HG02970 (cell line): Measurements from ENCODE around the gene RFTN1.

ENCODE experiments used
- ATAC-seq: cut with Tn5 transposase; IDR thresholded peaks from one replicate; pipeline ENCODE4 v1.9.1; 2021; ENCODE audit warnings: mild to moderate bottlenecking, moderate library complexity, moderate number of reproducible peaks; ENCODE audit not compliant: unreplicated experiment, low FRiP score

RFTN1 gene

DNA sequence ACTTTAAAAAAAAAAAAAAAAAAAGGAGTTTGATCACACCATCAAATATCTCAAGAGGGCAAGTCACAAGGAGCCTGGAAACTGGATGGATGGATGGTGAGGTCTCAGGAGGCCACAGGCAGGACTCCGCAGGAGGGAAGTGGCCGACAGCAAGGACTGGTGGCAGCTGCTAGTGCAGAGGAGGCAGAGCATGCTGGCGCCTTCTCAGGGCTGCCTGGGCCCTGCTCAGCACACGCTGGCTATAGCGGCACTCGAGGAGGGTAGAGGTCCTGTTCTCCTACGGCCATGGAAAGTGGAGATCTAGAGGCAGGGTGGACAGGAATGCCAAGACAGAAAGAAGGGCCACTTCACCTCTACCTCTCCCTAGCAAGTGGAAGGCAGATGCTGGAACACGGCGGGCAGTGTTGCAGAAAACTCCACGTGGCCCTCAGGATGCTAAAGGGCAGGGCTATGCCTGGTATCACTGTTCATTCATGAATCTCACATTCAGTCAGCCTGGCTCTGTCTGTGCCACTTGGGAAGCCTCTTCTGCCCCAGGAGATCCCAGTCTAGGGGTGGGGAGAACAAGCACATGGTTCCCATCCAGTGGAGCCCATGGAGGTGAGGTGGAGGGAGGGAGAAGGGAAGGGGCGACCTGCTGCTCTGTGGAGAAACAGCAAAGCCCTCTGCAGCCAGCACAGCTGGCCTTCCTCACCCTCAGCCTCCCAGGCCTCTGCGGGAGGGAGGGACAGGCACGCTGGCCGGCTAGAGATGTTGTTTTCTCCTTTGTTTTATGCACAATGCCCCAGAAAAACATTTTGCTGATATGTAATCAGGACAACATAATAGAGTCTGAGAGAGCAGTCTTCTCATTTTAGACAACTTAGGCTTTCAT, 177.5 kb downstream of the RFTN1 start:
- no peak for ATAC-seq

- no peak for ATAC-seq
Measured at GRCh38 chr3:16335333-16335732, 178.2 kb downstream of the RFTN1 start.

- no peak for ATAC-seq
Measured at GRCh38 chr3:16334909-16335308, 178.6 kb downstream of the RFTN1 start.

GRCh38 chr3:16332904-16333426, 180.5 kb downstream of the RFTN1 start:
- ATAC-seq: no peak

GRCh38 chr3:16331319-16331883, 182.1 kb downstream of the RFTN1 start:
- ATAC-seq: no peak

- no peak for ATAC-seq
Measured at GRCh38 chr3:16330351-16330750, 183.1 kb downstream of the RFTN1 start.

DNA sequence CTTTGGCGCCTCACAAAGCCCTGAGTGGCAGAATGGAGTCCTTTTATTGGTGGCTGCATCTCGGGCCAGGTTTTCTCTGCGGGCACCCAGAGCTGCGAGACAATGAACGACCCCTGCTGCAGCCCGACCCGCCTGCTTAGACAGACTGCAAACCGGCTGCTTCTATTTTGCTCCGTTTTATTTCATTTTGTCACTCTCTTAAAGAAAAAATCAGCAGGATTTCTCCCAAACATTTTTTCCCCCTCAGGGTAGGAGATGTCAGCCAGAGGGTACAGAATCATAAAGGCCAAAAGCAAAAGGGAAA, 183.7 kb downstream of the RFTN1 start:
- ATAC-seq: no peak

DNA sequence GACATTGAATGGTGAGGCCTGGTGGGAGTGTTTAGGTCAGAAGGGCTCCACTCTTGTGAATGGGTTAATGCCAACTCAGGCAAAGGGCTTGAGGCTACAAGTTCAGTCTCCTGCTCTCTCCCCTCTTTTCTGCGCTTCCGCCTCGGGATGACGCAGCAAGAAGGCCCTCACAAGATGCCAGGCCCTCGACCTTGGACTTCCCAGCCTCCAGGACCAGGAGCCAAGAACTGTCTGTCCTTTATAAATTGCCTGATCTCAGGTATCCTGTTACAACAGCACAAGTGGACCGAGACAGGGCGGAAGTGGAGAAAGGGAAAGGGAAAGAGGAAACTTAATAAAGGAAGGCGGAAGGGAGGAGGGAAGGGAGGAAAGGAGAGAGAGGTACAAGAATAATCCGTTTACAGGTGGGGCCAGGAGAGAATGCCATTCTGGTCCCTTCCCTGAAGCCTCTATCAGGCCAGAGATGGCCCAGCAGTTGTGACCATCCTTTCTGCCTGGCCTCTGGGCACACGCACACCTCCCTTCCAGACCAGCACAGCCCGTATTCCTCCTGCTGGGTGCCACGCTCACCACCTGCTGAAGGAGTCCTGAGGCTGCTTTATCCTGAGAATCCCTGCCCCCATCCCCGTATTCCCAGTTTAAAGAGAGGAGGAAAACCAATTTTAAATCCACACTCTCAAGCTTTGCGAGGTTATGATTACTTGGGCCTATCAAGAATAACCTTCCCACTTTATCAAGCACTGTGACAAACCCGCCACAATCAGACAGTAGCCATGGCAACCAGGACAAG, 184.3 kb downstream of the RFTN1 start:
- no peak for ATAC-seq

- no peak for ATAC-seq
Measured at GRCh38 chr3:16328124-16328523, 185.4 kb downstream of the RFTN1 start.

- no peak for ATAC-seq
Measured at GRCh38 chr3:16326724-16327349, 186.7 kb downstream of the RFTN1 start.

DNA sequence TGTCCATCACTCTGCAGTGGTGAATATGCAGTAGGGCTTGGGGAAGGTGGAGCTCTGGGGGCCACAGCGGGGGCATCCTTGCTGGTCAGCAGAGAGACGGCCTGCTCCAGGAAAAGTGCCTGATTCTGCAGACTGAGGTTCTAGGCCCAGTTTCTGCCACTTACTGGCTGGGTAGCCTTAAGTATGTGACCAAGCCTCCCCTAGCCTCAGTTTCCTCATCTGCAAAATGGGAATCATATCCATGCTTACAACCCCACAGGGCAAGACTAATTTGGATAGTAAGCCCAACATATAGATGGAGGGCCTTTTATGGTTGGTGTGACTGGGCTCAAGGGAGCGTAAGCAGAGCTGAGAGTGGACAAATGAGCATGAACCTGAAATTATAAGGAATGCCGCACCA, 187.6 kb downstream of the RFTN1 start:
- no peak for ATAC-seq

DNA sequence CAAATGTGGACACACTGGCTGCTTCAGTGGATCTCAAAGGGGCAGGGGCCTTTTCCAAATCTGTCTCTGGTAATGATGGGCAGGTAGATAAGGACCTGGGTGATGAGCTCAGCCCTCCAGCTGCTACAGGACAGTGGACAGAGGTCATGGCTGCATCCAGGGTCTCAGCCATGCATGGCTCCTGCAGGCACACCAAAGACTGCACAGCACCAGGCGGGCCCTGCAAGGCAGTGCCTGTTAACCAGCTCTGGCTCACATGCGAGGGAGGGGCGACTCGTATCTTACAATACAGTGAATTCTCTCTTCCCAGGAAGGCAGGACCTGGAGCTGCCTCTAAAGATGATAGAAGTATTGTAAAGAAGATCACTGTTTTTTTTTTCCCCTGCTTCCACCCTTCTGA, 189.8 kb downstream of the RFTN1 start:
- no peak for ATAC-seq

GRCh38 chr3:16322189-16322588, 191.3 kb downstream of the RFTN1 start:
- ATAC-seq: no peak

DNA sequence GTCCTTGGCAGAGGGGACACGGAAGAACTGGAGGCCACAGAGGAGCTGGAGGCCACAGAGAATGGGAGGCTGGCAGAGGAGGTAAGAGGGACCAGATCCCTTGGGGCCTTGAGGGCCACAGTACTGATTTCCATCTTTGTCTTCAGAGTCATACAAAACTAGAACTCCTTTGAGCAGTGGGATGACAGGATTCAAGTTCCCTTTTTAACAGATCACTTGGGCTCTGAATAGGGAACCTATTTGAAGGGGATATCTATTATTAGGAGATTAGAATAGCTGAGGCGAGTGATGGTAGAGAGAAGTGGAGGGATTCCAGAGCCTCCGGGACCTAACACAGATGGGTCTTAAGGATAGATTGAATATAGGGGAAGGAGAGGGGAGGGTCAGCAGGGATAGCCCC, 192.8 kb downstream of the RFTN1 start:
- no peak for ATAC-seq

- ATAC-seq: no peak
Measured at GRCh38 chr3:16319723-16320122, 193.8 kb downstream of the RFTN1 start.

GRCh38 chr3:16319307-16319706, 194.2 kb downstream of the RFTN1 start:
- no peak for ATAC-seq

- no peak for ATAC-seq
Measured at GRCh38 chr3:16318176-16318575, 195.3 kb downstream of the RFTN1 start.

GRCh38 chr3:16317561-16317945, 195.9 kb downstream of the RFTN1 start:
- no peak for ATAC-seq

GRCh38 chr3:16316847-16317560, 196.5 kb downstream of the RFTN1 start:
- no peak for ATAC-seq

DNA sequence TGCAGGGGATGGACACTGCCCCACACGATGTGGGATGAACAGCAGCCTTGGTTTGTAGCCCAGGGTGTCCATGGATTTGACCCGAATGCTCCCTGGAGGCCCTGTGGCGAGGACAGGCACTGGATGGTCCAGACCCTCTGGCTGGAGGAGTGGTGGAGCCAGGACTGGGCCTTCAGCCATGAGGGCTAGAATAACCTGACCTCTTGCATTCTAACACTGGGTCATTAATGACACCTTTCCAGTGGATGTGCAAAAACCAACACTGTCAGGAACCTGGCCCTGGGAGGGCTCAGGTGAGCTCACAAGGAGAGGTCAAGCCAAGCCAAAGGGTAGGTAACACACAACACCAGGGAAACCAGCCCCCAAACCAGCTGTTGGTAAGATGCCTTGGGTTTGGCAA, 197.1 kb downstream of the RFTN1 start:
- no peak for ATAC-seq
